Adrenal gland (tissue), 5 donors: ENCODE measurements around the gene ZNF480.
"Not testable (repeated sequence)": the region's sequence is repeated elsewhere in the genome, so short reads cannot be mapped to it uniquely, and the experiment has no call there.

Experiments used
- CTCF ChIP-seq, 6 experiments: fragments of 450-650 bp in 4 of 6; fragments of 200-600 bp in 2 of 6; sonication (generic) in 1 of 6; IDR thresholded peaks; 1 replicate in 5 of 6; 2 replicates in 1 of 6; pipeline versions ENCODE4 v1.5.1 to v1.8.0; 2016 to 2021; ENCODE audit warnings: antibody characterized with exemption in 6 of 6, mild to moderate bottlenecking in 2 of 6, moderate library complexity in 1 of 6
- POLR2A ChIP-seq, 2 donors: fragments of 450-650 bp; IDR thresholded peaks; one replicate each; pipeline ENCODE4 v1.6.1; 2017; ENCODE audit warnings: antibody characterized with exemption in 2 of 2, mild to moderate bottlenecking in 2 of 2, moderate library complexity in 1 of 2
- donor health status: DM: no; HTN: no; CAD: no.

- not testable (repeated sequence) for TF ChIP-seq POLR2A, CTCF (IDR thresholded peaks at IDR 0.05)
These were observed 42.1 kb downstream of the ZNF480 start for GRCh38 chr19:52339022-52339421.
